AG20443 (cell line): ENCODE data around the gene HIVEP3.

ENCODE experiments used
- DNase-seq: peaks from one replicate; pipeline ENCODE4 v3.0.0; 2012; ENCODE audit warnings: low spot score, mixed read lengths

Gene HIVEP3

GRCh38 chr1:41650028-41650880 is 268.5 kb downstream of the HIVEP3 start:
- DNase-seq, result peak; percentile 58

DNA sequence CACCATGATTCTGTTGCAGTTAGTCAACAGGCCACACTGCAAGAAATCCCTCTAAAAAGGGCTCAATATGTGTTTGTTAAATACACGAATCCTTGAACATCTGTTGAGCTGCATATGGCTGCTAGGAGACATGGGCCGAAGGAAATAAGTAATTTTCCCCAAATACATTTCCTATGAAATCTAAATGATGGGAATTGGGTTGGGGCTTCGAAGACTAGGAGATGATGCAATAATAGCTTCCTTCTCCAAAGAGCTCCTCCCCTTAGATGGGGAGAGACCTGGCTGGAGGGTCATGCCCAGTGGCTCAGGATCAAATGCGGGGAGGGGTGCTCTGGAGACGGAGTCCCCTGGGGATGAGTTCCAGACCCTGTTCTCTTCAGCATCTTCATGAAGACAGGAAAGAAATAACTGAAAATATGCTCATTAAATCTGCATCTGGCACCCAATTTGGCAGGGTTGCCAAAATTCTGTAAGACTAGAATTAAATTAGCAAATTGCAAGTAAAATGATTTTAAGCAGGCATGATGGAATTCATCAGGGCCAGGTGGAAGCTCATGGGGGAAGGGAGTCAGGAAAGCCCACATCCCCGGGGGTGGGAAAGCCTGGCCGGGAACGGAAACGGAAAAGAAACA is 269.2 kb downstream of the HIVEP3 start:
- no peak for DNase-seq

GRCh38 chr1:41648844-41649243 is 269.9 kb downstream of the HIVEP3 start:
- DNase-seq, result no peak

GRCh38 chr1:41648230-41648629 is 270.5 kb downstream of the HIVEP3 start:
- DNase-seq, result no peak

GRCh38 chr1:41647221-41648135 is 271.2 kb downstream of the HIVEP3 start:
- DNase-seq, result no peak

GRCh38 chr1:41646186-41646585 is 272.5 kb downstream of the HIVEP3 start:
- no peak for DNase-seq

DNA sequence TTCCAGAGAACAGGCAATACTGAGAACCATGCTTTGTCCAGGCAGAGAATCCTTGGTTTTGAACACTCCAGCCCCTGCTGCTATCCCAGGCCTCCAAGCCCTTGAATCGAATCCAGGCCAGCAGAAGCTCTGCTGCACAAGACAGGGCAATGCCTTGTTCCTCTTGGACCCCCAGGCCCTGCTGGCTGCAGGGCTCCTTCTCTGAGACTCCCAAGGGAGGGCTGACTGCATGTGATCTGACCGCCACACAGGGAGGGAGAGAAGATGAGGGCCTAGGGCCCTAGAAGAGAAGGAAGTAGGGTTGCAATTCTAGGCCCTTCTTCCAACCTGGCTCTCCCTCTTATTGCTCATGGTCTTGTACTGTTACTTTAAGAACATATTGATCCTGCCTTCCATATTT is 273.7 kb downstream of the HIVEP3 start:
- DNase-seq, result no peak

- no peak for DNase-seq
These were observed 275.6 kb downstream of the HIVEP3 start for GRCh38 chr1:41642922-41643821.

DNA sequence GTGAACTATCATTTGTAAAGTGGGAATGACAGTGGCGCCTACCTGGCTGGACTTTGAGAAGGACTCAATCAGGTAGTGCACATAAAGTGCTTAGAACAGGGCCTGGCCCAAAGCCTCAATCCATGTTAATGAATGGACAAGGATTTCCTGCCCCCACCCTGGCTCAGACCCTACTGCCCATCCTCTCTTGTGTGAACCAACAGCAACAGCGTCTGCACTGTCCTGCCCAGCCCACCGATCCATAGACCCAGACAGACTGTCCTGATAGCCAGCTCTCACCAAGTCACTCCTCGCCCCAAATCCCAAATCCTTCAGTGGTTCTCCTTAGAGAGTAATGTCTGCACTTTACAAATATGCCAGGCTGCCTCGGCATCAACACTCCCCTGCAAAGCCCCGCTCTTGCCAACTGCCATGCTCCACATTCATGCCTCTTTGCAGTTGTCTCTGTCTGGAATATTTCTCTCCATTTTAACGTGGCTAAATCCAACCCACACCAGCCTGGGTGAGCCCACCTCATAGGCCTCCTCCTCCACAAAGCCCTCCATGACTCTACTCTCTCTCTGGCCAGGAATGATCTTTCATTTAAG is 276.7 kb downstream of the HIVEP3 start:
- no peak for DNase-seq

DNA sequence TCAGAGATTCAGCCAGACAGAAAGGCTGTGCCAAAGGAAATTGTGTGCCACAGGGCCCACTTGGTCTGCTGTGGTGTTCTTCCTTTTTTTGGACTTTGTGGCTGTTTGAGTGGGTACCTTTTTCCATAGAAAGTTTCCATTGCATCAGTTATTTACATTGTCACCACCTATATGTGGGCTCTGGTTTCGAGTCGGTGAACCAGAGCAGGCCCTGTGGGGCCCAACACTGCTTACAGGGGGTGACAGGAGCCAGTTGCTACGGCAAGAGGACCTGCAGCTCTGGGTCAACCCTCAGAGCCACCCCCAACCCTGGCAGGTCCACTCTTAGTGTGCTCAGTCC is 277.3 kb downstream of the HIVEP3 start:
- no peak for DNase-seq

- DNase-seq, result no peak
These were observed 277.8 kb downstream of the HIVEP3 start for GRCh38 chr1:41640756-41641474.

GRCh38 chr1:41640141-41640751 is 278.5 kb downstream of the HIVEP3 start:
- DNase-seq, result no peak

GRCh38 chr1:41639332-41639936 is 279.3 kb downstream of the HIVEP3 start:
- DNase-seq, result peak; percentile 85

- DNase-seq, result no peak
These were observed 280.4 kb downstream of the HIVEP3 start for GRCh38 chr1:41638086-41639024.

DNA sequence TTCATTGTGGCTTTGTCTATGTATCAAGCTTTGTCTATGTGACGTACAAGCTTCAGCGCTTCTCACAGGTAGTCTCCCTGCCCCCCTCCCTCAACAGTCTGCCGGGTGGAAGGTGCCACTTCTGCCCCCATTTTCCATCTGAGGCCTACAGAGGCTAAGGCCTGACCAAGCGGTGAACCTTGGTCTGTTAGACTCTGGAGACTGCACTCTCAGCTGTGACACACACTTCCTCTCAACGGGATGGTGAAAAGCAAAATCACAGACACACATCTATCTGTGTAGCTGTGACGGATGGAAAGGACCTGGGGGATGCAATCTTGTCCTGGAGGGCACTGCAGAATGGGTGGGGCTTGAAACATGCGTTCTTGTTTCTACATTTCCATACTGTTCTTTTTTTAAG is 281.4 kb downstream of the HIVEP3 start:
- no peak for DNase-seq

GRCh38 chr1:41633764-41634163 is 285.0 kb downstream of the HIVEP3 start:
- DNase-seq, result no peak

DNA sequence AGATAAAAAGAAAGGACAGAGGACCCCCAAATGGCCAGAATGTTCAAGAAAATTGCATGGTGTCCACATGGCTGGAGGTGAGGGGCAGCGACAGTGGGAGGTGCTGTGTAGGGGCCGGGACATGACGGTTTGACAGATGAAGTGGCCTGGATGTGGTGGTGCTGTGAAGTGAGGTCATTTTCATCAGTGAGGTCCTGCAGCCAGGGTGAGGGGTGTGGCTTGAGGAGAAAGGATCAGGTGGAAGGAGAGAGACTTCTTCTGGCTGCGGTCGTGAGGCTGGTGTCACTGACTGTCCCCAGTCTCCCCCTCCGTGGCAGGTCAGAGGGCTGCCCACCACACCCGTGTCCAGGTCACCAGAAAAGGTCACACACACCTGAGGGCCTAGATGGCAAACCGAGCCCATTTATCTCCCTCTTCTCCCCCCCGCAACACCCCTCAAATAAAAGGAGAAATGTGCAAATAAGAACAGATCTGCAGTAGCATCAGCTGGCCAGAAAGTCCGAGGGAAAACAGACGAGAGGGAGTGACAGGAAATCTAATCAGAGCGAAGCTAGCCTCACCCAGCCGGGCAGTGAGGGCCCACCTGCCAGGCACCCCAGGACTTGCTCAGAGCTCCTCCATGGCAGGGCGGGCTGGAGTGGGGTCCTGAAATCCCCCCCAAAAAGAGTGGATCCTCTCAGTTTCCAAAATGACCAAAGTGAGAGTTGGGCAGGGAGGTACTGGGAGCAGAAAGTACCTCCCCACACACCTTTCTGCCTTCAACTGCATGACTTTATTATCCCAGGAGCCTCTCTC is 285.7 kb downstream of the HIVEP3 start:
- no peak for DNase-seq

DNA sequence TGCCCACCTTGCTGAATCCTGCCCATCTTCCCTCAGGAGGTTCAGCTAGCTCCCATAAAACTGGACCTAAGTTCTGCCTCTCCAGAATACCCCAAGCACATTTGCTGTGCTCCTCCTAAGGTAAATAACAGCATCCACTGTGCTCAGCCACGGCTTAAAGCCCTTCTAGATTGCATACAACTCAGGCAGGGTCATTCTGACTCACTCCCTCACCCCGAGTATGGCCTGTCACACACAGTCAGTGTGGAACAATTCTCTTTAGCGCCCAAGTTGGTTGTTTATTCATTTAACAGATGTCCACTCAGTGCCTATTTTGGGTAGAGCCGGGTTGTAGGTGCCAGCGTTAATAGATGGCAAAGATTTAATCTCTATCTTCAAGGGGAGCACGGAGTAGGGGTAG is 286.8 kb downstream of the HIVEP3 start:
- DNase-seq, result peak; percentile 74
